GM19372 (cell line): ENCODE data around the gene CCDC187.

Experiments used
- ATAC-seq: cut with Tn5 transposase; IDR thresholded peaks from one replicate; pipeline ENCODE4 v1.9.1; 2021; ENCODE audit warnings: mild to moderate bottlenecking, low read depth, moderate library complexity; ENCODE audit not compliant: unreplicated experiment

CCDC187 gene

DNA sequence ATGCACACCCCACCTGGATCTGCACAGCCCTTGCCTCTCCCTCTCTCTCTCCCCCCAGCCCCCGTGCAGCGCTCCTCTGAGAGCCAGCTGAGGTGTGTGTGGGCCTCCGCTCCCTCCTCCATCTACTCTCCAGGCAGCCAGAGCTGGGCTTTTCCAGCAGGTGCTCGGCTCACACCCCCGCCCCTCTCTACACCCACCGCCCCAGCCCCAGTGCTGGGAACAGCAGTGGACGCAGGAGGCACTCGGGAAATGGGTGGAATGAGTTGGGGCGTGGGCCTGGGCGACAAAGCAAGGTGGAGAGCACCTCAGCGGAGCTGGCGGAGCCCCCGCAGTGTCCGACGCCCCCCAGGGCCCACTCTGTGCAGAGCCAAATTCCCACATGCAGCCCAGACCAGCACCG, 85.6 kb downstream of the CCDC187 start:
- ATAC-seq, result no peak

DNA sequence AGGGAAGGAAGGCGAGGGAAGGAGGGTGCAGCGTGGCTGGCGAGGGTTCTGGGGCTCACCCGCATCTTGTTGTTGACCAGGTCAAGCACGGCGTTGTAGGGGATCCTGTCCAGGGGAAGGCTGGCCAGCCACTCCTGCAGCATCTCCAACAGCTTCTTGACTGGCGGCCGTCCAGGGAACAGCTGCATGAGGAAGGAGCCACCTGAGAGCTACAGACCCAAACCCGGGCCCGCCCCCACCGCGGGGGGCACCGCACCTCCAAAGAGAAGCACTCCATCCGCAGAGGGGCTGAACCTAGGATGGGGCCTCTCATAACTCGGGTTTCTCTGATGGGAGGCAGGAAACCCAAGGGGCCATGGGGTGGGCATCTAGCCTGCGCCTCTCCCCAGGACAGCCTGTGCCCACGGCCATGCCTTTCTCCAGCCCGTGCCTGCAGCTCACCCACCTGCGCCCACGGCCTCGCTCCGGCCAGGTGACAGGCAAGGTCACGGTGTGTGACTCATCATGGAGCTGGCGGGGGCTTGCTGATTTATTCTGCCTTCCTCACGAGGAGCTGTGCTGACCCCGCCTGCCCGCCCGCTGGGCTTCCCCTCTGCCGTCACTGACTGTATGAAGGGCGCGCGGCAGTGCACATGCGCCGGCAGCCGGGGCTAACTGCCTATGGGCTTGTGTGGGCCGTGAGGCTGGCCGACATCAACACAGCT, 87.2 kb downstream of the CCDC187 start:
- no peak for ATAC-seq

DNA sequence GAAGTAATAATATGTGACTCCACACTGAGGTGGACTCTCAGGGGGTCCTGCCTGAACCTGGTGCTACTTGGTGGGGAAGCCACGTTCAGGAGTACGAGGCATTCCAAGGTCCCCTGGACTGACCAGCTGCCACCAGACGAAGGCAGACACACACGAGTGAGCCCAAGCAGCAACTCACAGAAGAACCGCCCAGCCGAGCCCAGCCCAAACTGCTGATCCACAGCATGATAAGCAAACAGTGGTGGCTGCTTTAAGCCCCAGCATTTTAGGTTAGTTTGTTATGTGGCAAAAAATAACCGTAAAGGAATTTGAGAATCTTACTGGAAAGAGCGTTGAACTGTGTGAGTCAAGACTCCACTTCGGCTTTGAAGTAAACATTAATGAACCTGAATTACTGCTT, 90.2 kb downstream of the CCDC187 start:
- no peak for ATAC-seq

DNA sequence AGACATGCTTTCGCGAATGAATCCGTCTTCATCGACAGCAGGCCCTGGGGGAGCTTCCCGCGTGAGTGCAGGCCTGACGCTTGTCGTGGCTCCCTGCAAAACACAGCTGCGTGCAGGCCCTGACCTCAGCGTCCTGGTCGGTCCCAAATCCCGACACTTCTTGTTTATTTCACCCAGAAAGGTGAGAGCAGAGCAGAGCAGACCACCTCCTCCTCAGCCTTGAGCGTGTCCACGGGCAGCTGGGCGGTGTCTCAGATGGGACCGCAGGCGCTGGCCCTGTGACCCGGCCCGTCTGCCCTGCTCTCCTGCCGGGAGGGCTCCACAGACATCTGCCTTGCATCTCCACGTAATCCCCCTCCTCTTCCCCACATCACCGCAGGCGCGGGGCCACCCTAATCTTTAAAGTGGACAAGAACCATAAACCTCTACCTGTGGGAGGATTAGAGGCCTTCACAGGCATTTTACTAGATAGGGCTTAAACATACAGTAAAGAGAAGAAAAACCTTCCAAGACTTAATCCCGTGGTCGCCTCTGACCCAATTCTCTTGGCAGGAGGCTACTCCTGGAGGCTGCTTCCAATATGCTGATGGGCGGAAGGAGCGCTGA, 91.4 kb downstream of the CCDC187 start:
- no peak for ATAC-seq

DNA sequence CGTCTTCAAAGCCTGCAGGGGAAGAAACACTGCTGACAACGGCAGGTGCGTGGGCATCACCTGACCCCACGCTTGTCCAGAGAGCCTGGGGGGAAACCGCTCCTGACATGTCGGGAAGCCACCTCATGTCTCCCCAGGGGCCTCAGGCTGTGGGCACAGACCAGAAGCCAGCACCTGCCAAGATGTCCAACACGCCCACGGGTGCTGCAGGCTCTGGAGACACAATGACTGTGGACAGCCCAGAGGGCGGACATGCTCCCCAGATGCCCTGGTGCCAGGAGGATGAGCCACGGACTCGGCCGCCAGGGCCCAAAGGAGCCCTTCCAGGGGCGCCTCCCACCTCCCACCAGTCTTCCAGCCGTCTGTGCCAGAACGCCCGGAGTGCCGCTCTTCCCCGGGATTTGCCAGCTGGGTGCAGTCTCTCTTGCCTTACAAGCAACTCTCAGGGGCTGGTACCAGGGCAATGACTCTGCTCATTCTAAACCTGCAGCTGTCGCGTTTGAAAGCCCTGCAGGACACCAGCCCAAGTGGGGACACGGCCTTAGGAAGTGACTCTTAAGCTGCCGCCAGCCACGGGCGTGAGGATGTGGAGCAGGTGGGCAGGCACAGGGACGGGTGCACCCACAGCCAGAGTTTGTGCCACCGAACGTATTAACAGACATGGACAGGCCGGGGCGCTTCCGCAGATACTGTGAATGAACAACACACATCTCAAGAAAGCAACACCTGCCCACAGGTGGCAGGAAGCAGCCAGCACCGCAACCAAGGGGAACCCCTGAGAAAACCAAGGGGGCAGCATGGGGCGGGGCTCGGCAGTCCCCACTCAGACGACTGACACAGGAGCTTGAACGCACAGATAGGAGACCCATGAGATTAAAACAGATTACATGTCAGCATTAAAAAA, 92.2 kb downstream of the CCDC187 start:
- no peak for ATAC-seq

DNA sequence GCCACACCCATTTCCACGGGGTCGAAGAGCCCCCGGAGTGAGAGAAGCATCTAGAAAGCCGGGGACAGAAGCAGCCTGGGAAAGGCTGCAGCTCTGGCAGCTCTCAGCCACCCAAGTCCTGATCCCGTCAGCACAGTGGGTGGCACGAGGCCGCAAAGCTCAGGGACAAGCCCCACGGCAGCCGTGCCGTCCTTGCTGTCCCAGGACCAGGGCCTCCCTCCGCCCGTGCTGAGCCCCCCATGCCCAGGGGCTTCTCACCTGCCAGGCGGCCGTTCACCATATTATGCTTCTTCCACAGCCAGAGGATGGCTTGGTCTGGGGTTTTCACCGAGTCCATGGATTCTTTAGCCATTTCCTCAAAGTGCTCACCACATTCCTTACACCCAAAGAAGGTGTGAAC, 92.9 kb downstream of the CCDC187 start:
- ATAC-seq, result no peak

DNA sequence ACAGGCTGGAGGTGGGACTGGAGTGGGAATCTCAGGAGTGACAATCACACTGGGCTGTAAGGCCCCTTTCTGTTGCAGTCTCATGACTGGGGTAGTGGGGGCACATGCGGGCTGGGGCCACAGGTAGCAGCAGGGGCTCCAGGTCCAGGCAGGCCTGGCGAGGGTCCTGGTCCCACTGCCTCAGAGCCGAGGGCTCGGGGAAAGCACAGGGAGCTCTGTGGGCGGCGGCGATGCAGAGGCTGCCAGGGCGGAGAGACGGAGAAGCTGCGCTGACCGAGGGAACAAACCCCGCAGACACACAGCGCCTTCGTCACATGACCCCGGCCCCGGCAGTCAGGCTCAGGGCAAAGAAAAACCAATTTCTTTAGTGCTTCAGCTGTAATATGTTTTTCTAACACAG, 93.6 kb downstream of the CCDC187 start:
- ATAC-seq, result no peak

DNA sequence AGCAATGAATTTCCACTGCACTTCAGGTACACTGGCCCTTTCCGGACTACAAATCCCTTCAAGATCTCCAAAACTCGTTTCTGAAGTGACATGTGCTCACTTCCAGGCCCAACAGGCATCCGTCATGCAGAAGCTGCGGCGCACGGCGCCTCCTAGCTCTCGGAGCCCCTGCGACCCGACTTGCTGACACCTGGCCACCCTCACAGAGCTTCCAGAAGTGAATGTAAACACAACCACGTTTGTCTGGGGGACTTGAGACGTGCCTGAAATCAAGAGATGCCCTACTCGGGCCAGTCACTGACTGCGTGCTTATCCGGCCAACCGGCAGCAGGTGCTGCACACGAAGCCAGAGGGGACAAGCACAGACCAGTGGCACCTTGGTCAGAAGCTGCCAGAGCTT, 94.1 kb downstream of the CCDC187 start:
- ATAC-seq, result no peak

DNA sequence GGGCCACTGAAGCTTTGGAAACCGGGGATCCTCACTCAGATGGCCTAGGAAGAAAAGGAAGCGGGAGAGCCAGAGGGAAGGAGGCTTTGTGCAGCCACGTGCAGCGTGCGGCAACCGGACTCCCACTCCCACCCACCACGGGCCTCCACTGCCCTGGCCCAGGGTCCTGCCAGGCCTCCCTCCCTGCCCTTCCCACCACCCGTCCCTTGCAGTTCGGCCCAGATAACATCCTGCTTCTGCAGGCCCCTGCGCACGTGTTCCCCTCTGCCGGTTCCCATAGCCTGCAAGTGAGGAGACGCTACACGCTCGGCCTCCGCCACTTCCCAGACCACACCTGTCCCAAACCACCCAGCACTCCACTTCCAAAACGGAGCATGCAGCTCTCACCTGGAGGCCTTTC, 94.7 kb downstream of the CCDC187 start:
- ATAC-seq, result no peak

DNA sequence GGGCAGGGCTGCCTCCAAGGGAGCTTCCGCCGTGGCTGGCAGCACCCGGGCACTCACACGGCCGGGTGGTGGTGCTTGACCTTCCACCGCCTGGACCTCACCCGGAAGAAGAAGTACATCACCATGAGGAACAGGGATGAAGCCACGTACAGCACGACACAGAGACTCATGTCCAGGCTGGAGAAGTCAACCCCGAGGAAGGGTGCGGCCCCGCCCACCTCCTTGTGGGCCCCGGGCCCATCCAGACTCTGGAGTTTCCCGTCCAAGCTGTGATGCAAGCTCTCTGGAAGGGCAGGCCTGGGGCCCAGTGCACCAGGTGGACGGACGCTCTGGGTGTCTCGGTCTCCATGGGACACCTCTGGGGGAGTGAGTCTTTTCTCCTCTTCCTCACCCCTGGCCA, 95.2 kb downstream of the CCDC187 start:
- no peak for ATAC-seq

DNA sequence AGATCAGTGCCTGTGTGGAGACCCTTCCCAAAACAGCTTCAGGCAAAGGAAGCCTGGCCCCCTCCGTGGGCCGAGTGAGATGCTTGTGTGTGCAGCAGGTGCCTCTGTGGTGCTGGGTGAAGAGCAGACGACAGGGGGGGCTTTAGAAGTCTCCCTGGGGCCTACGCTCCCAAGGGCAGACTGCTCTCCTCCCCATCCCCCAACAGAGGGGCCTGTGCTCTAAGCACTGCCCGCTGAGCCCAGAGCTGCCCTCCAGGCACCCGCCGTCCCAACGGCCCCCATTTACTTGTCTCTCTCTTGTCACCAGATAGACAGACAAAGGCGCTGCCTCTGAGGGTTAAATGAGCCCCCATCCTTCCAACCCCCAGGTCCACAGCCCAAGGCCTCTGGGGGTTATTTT, 96.3 kb downstream of the CCDC187 start:
- ATAC-seq, result no peak

DNA sequence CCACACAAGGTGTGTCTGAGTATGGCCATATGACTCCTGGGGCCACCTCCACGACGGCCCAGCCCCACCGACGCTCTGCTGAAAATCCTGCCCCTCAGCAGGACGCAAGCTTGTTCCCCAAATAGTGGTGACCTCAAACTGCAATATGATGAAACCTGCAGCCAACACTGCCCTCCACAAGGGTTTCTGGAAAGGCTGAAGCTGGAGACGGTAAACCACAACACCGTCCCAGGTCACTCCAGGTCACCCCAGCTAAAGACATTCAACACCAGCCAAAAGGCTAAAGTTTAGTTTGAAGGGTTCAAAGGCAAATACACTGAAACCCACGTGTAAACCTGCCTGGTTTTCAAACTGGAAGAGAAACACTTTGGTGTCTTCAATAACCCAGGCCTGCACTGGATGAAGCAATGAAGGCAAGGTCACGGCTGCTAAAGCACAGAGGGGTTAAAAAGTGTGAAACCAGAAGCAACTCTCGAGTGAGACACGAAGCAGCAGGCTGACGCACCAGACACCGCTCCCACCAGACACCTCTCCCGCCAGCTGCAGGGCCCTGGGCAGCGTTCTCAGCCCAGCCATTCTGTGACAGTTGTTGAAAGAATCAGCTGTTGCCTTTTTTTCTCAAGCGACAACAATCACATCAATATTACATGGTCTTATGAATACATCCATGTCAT, 97.2 kb downstream of the CCDC187 start:
- no peak for ATAC-seq

DNA sequence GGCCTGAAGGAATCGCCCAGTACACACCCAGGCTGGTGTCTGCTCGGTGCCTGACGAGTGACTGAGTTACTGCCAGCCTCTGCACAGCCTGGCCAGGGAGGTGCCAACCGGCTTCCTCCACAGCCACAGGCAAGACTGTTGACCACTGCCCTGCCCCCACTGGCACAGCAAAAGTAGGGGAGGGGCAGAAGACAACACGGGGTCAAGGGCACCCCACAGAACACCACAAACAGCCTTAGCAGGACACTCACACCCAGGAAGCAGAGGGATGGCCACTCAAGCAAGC, 98.2 kb downstream of the CCDC187 start:
- ATAC-seq, result no peak

DNA sequence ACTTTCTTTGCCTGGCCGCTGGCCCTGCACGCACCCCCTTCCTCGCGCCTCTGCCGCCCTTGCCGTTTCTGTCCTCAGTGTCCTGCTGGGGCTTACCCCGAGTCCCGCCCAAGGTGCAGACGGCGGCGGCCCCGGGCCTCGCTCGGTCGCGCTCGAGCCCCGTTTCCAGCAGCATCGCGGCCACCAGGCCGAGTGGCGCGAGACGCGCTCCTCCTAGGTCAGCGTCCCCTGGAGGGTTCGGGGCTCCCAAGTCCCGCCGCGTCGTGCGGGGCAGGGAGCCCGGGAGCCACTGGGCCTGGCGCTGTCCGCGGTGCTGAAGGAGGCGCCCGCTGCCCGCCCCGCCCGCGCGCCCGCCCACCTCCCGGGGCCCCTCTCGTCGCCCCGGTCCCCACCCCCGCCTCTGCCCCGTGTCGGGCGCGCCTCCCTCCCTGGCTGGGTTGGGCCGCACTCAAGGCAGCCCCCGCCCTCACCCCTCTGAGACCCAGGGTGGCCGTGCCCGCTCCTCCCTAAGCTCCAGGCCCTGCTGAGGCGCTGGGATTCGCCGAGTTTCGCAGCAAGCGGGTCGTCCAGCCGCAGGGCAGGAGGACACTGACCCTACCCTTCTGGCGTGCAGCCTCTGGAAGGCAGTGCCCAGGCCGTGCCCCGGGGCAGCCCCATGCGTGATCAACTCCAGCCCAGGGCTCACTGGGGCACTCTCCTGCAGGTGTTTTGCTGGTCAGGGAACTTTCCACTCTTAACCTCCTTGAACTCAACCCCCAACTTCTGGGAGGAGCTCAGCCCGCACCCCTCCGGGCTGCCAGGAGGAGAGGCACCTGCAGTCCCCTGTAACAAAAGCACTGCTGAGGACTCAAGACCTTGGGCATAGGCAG, 98.8 kb downstream of the CCDC187 start, which contains the start of gene LHX3:
TSS of gene LHX3 (minus strand) at position 291 of the 869 bp plus-strand sequence. CDS start at position 175, 116 bp downstream.
- no peak for ATAC-seq

DNA sequence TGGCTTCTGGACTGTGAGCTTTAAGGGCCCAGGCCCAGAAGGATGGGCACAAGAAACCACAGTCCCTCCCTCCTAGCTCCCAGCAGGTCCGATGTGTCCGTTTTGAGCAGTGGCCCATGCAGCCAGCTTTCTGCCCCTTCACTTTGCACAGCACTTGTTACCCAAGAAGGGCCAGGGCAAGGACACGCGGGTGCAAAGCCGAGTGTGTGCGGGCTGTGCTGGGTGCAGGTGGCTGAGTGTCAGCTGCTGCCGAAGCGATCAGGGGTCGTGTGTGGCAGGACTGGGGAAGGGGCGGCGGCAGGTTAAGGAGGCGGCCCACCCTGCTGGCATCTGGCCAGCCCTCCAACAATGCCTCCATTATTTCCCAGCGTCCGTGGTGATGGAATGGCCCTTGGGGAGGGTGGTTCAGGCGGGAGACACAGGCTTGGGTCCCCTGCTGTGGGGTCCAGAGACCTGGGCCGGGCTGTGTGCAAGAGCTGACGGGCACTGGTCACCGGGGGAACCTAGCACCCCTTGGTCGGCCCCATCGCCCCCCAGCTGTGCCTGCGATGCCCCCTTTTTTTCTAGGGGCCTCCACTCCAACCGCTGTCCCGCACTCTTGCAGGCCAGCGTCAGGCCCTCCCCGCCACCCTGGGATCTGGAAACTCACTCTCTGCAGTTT, 99.6 kb downstream of the CCDC187 start:
- no peak for ATAC-seq

DNA sequence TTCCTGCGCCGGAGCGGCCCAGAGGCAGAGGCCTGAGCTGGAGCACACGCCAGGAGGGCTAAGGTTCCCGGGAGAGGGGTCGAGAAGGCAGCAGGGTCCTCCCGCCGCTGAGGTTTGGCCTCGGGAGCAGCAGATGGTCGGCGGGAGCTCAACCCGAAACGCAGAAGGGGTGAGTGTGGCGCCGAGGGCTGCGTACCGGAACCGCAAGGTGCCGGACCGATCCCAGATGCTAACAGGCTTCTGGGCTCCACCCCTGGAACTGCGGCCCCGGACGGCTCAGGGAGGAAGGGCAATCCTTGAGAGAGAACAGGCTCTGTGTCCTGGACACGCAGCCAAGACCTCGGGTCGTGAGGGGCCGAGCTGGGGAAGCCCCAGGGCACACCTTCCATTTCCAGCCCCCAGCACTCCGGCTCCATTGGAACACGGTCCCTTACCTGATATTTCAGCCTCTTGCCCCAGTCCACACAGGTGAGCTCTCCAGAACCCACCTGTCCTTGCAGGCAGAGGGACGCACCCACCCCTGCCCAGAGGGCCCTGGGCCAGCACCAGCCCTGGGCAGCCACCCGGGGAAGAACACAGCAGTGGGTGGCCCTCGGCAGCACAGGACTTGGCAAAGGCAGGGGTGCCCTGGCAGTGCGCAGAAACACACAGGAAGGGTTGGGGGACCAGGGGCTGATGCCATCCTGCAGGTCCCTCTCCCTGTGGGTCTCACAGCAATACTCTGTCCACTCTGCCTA, 100.3 kb downstream of the CCDC187 start:
- ATAC-seq, result no peak

DNA sequence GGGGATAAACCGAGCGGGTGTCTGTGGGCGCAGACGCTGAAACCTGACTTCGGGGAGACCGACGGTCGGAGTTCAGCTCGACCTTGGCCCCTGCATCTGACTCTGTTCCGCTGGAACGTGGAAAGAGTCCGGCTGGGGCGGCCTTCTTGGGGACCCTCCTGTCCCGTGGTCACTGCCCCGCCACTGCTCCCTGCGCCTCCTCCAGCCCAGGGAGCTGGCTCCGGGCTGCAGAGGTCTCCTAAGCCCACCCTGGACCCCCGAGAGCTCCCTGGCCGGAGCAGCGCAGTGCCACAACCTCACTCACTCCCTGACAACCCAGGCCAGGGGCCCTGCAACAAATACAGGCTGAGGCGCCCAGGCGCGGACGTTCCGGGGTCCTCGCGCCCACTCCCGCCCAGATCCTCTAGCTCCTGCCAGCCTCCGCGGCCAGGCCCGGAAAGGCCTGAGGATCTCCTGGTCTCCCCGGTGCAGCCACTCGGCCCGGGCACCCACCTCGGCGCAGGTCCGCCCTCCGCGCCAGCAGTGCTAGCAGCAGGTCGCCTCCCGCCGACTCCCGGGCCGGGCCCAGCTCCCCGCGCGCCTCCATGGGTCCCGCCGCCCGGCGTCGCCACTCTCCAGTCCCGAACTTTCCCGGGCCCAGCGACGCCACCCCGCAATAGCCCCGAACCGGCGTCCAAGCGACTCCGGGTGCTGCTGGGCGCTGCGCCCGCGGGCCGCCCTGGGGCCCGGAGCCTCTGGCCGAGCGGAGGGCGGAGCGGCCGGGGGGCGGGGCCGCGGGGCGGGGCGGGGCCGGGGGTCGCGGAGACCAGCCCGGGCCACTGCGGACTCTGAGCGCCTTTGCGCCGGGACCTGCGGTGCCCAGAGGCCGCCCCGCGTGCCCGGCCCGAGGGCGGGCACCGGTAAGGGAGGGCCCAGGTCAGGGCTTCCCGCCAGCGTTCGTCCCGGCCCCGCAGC, 101.2 kb downstream of the CCDC187 start:
- ATAC-seq, result no peak
